HG03045 (cell line): ENCODE results near the gene FOXS1.
A peak's percentile ranks its signal among the peaks of the same experiment; 100 is the strongest.

Experiments used
- ATAC-seq: cut with Tn5 transposase; IDR thresholded peaks from one replicate; pipeline ENCODE4 v1.9.1; 2021; ENCODE audit warnings: mild to moderate bottlenecking, moderate library complexity; ENCODE audit not compliant: unreplicated experiment

FOXS1 gene

GRCh38 chr20:31845300-31845863, at the start of gene FOXS1:
TSS of gene FOXS1 (minus strand) at chr20:31845604. CDS start at chr20:31845542, 62 bp downstream.
- no peak for ATAC-seq

- ATAC-seq, result no peak
Observed at GRCh38 chr20:31890646-31891045, 45.2 kb upstream of the FOXS1 start.

GRCh38 chr20:31883829-31884228, 38.4 kb upstream of the FOXS1 start:
- no peak for ATAC-seq

GRCh38 chr20:31881945-31882344, 36.5 kb upstream of the FOXS1 start:
- no peak for ATAC-seq

- ATAC-seq, result peak; percentile 88
Observed at GRCh38 chr20:31879143-31879987, 34.0 kb upstream of the FOXS1 start.

GRCh38 chr20:31877684-31878083, 32.3 kb upstream of the FOXS1 start:
- no peak for ATAC-seq

GRCh38 chr20:31875671-31876070, 30.3 kb upstream of the FOXS1 start:
- no peak for ATAC-seq

- ATAC-seq, result no peak
Observed at GRCh38 chr20:31872406-31872805, 27.0 kb upstream of the FOXS1 start.

GRCh38 chr20:31871618-31871954, 26.2 kb upstream of the FOXS1 start:
- ATAC-seq, result no peak

- ATAC-seq, result no peak
Observed at GRCh38 chr20:31870726-31871617, 25.6 kb upstream of the FOXS1 start.

- ATAC-seq, result no peak
Observed at GRCh38 chr20:31869942-31870725, 24.7 kb upstream of the FOXS1 start, which contains the start of the genes DUSP15 and TTLL9. TSS of gene DUSP15 (minus strand) at chr20:31870527. CDS start at chr20:31870337, 190 bp downstream. TSS of gene TTLL9 (plus strand) at chr20:31870634. CDS start at chr20:31871127, 493 bp downstream.

- ATAC-seq, result no peak
Observed at GRCh38 chr20:31869673-31869941, 24.2 kb upstream of the FOXS1 start.

- no peak for ATAC-seq
Observed at GRCh38 chr20:31868853-31869672, 23.7 kb upstream of the FOXS1 start.

GRCh38 chr20:31866221-31866620, 20.8 kb upstream of the FOXS1 start:
- ATAC-seq, result no peak

GRCh38 chr20:31864521-31865400, 19.4 kb upstream of the FOXS1 start:
- ATAC-seq, result no peak

- no peak for ATAC-seq
Observed at GRCh38 chr20:31863296-31864085, 18.1 kb upstream of the FOXS1 start.

- ATAC-seq, result no peak
Observed at GRCh38 chr20:31862506-31862905, 17.1 kb upstream of the FOXS1 start.

- no peak for ATAC-seq
Observed at GRCh38 chr20:31862157-31862470, 16.7 kb upstream of the FOXS1 start.
